ENCODE data around the gene CXCL14. TPM values are rescaled to one million over a fixed set of nuclear protein-coding genes. Genes with fewer than 3 reads are reported as not detected.
A peak's percentile ranks its signal among the peaks of the same experiment; 100 is the strongest.

The CXCL14 gene
- total and polyA plus RNA-seq, 12 donors: 0.06 to 30.0 (median 2.0) TPM

DNA sequence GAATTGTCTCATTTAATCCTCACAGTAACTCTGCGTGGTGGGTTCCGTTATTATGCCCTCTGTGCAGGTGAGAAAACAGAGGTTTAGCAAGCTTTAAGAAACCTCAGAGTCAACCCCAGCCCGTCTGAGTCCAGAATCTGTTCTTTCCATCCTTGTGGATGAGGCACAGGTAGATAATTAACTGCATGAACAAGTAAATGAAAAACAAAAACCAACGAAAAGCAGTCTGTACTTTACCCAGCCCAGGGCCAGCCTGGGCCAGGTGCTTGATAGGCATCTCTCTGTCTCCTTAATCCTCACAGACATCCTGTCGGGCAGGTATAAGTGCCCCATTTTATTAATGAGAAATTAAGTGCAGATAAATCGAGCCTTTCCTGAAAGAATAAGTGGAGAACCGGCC lies 25.3 kb upstream of the CXCL14 start:
- intact Hi-C loops (cut with DNase I): no loop called here
- no peak for TF ChIP-seq POLR2A (IDR thresholded peaks at IDR 0.05)
- TF ChIP-seq, protein P1, sequence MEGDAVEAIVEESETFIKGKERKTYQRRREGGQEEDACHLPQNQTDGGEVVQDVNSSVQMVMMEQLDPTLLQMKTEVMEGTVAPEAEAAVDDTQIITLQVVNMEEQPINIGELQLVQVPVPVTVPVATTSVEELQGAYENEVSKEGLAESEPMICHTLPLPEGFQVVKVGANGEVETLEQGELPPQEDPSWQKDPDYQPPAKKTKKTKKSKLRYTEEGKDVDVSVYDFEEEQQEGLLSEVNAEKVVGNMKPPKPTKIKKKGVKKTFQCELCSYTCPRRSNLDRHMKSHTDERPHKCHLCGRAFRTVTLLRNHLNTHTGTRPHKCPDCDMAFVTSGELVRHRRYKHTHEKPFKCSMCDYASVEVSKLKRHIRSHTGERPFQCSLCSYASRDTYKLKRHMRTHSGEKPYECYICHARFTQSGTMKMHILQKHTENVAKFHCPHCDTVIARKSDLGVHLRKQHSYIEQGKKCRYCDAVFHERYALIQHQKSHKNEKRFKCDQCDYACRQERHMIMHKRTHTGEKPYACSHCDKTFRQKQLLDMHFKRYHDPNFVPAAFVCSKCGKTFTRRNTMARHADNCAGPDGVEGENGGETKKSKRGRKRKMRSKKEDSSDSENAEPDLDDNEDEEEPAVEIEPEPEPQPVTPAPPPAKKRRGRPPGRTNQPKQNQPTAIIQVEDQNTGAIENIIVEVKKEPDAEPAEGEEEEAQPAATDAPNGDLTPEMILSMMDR (IDR thresholded peaks at IDR 0.05): no peak
- Histone ChIP-seq H3K4me3 (no peak overlapping the region), H3K27ac (no peak overlapping the region), H3K4me1 (replicated peaks in 1 of 2) (no peaks in the 10 kb centered on the region), H3K27me3 (no peaks in the 10 kb centered on the region), H3K36me3 (replicated peaks in 1 of 2) (no peaks in the 10 kb centered on the region), H3K9me3 (replicated peaks in 1 of 3) (no peaks in the 10 kb centered on the region)
- DNase-seq: no peak
- 64 to 82% (median 72%) methylated on average over 7 of the region's 7 CpGs for WGBS, 4 donors

DNA sequence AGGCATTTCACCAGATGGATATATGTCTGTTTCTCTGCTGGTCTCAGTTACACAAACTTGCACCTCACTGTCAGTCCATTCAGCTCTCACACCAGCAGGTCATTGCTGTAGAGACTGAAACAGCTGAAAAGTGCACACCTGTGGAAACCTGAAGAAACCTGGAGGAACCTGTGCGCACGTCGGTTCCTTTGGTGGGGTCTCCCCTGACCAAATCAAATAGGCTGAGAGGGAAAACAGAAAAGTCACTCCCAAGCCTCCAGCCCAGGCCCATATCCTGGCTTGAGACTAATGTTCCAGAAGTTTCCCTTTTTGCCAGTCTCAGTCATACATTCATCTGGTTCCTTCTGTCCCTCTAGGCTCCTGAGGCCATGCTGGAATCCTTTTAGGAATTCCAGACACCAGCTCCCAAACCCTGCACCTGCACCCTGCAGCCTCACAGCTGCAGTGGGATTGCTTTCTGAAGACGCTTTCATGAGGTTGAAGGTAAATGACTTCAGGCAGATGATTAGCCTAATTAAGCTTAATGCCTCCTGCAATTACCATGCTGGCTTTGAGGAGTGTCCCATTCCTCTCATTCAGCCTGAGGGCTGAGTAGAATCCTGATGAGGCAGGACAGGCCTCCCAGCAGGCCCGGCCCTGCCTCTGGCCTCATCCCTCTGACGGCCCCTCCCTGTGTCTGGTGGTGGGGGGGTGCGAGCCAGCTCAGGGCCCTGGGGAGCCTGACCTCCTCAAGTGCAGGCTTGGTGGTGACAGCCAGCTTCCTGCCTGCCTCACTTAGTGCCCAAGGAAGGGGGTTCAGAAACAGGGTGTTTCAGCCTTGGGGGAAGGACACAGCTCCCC lies 24.3 kb upstream of the CXCL14 start:
- Histone ChIP-seq H3K9me3 (replicated peaks in 1 of 3) (no peaks in the 10 kb centered on the region), H3K4me1 (replicated peaks in 1 of 2) (no peaks in the 10 kb centered on the region), H3K4me3 (no peak overlapping the region), H3K27me3 (no peaks in the 10 kb centered on the region), H3K27ac (no peak overlapping the region), H3K36me3 (replicated peaks in 1 of 2) (no peaks in the 10 kb centered on the region)
- DNase-seq: peak in 1 of 7 donors; percentile 25
- intact Hi-C loops (cut with DNase I): no loop called here
- TF ChIP-seq, protein P1 (IDR thresholded peaks at IDR 0.05): no peak
- TF ChIP-seq POLR2A (IDR thresholded peaks at IDR 0.05): no peak
- WGBS, 4 donors: 74 to 94% (median 83%) methylated on average over 4 to 7 of the region's 7 CpGs

DNA sequence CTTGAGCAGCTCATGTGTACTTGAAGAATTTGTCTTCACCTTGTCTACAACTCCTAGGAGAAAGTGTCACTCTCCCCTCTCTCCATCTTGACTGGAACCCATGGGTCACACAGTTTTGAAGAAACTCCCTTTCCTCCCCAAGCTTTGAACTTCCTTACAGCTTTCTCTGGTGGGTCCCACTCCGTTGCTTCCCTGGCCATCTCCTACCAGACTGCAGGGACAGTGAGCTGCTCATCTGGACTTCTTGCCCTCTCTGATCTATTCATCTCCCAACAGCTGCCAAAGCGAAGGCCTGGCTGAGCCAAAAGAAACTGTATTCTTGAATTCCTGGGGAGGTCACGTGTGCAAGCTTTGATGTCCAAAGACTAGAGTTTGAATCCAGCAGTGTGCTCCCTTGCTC lies 22.7 kb upstream of the CXCL14 start:
- intact Hi-C loops (cut with DNase I): no loop called here
- no peaks in the 10 kb centered on the region for H3K9me3 ChIP-seq (replicated peaks in 1 of 3)
- peak in 1 of 7 donors; percentile 6 for DNase-seq
- H3K4me3 ChIP-seq: no peak overlapping the region
- H3K36me3 ChIP-seq (replicated peaks in 1 of 2): no peaks in the 10 kb centered on the region
- H3K27me3 ChIP-seq: no peaks in the 10 kb centered on the region
- TF ChIP-seq, protein P1 (IDR thresholded peaks at IDR 0.05): no peak
- TF ChIP-seq POLR2A (IDR thresholded peaks at IDR 0.05): no peak
- H3K27ac ChIP-seq: no peak overlapping the region
- WGBS, 4 donors: 74 to 93% (median 84%) methylated on average over 2 to 3 of the region's 3 CpGs
- H3K4me1 ChIP-seq (replicated peaks in 1 of 2): no peaks in the 10 kb centered on the region

DNA sequence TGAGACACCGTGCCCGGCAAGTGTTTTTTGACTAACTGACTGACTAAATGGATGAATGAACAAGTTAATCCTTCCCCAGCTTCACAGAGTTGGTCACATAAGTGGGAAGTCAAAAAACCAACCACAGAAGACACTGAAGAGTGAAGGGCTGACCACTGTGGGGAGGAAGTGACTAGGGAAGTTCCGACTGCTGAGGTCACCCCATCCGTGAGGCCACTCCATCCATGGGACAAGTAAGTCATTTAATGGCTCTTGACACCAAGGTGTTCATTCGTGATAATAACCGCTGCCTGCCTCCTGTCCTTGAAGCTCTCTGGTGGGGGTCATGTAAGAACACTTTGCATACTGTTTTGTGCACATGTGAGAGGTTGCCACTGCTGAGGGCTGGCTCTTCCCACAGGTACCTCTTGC lies 22.2 kb upstream of the CXCL14 start:
- no peaks in the 10 kb centered on the region for H3K4me1 ChIP-seq (replicated peaks in 1 of 2)
- TF ChIP-seq, protein P1 (IDR thresholded peaks at IDR 0.05): no peak
- no peak for TF ChIP-seq POLR2A (IDR thresholded peaks at IDR 0.05)
- no peak overlapping the region for H3K4me3 ChIP-seq
- DNase-seq: peak in 1 of 7 donors; percentile 11
- WGBS, 4 donors: 81 to 87% (median 83%) methylated on average over 6 of the region's 6 CpGs
- no peaks in the 10 kb centered on the region for H3K9me3 ChIP-seq (replicated peaks in 1 of 3)
- no peaks in the 10 kb centered on the region for H3K36me3 ChIP-seq (replicated peaks in 1 of 2)
- H3K27ac ChIP-seq: no peak overlapping the region
- intact Hi-C loops (cut with DNase I): no loop called here
- no peaks in the 10 kb centered on the region for H3K27me3 ChIP-seq

Data from adrenal gland (tissue), 12 donors.